ENCODE data around the gene OR6A2. TPM values are rescaled to one million over a fixed set of nuclear protein-coding genes. Genes with fewer than 3 reads are reported as not detected.

The OR6A2 gene
- total and polyA plus RNA-seq, 9 of the 15 experiments (the other 6 are each of a cell fraction or from before 2014, with no cell fraction given): 0.04 to 0.69 (median 0.35) TPM; not detected in 2

DNA sequence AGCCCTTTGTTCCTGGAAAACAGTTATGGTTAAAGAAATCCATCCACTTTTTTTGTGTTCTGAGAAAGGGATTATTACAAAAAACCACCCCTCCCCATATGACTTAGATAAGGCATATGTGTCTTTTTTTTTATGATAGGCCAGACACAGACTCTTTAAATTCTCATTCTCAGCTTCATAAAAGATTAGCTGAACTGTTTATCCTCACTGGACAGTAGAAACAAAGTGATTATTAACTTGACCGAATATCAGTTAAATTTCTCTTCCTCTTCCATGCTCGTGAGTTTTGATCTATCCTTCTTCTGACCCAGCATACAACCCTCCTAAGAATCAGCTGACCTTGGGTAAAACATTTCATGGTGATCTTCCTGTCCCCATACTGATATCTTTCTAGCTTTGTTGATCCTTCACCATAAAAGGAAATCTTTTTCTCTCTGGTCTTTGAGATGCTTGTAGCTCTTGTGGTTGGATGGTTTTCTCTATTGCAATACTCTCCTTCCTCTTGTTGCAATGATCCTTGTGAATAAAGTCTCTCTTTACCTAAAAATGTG lies 53.9 kb downstream of the OR6A2 start (continued):
- peak; percentile 34; the same call in 1 of the 2 replicates for TF ChIP-seq MYC (IDR thresholded peaks at IDR 0.05; ENCODE audit: low read depth, low read length)
- TF ChIP-seq MYC (CRISPR knock-in tag; IDR thresholded peaks at IDR 0.05; ENCODE audit: borderline replicate concordance, low read depth): no peak
- TF ChIP-seq HNRNPUL1 (IDR thresholded peaks at IDR 0.05; ENCODE audit: low read length): no peak
- no peak for TF ChIP-seq NFIC (IDR thresholded peaks at IDR 0.05)
- TF ChIP-seq CREBBP (IDR thresholded peaks at IDR 0.05; ENCODE audit: low read depth, low read length): no peak
- peak; percentile 56 for TF ChIP-seq CHD4 (IDR thresholded peaks at IDR 0.05; ENCODE audit: insufficient read depth, insufficient replicate concordance, low read depth, low read length, poor library complexity, severe bottlenecking)
- TF ChIP-seq STAT5A (IDR thresholded peaks at IDR 0.05; ENCODE audit: borderline replicate concordance, low read length): peak; percentile 21; the same call in 1 of the 2 replicates
- TF ChIP-seq ELF1 (tag; IDR thresholded peaks at IDR 0.05): no peak
- 0 out of 2 replicates have a peak, but pooled peaks have one; percentile 27 for TF ChIP-seq EP400 (IDR thresholded peaks at IDR 0.05)
- TF ChIP-seq ZBED1 (IDR thresholded peaks at IDR 0.05): no peak
- TF ChIP-seq HCFC1 (IDR thresholded peaks at IDR 0.05; ENCODE audit: low read depth, low read length): no peak
- TF ChIP-seq, protein P1, sequence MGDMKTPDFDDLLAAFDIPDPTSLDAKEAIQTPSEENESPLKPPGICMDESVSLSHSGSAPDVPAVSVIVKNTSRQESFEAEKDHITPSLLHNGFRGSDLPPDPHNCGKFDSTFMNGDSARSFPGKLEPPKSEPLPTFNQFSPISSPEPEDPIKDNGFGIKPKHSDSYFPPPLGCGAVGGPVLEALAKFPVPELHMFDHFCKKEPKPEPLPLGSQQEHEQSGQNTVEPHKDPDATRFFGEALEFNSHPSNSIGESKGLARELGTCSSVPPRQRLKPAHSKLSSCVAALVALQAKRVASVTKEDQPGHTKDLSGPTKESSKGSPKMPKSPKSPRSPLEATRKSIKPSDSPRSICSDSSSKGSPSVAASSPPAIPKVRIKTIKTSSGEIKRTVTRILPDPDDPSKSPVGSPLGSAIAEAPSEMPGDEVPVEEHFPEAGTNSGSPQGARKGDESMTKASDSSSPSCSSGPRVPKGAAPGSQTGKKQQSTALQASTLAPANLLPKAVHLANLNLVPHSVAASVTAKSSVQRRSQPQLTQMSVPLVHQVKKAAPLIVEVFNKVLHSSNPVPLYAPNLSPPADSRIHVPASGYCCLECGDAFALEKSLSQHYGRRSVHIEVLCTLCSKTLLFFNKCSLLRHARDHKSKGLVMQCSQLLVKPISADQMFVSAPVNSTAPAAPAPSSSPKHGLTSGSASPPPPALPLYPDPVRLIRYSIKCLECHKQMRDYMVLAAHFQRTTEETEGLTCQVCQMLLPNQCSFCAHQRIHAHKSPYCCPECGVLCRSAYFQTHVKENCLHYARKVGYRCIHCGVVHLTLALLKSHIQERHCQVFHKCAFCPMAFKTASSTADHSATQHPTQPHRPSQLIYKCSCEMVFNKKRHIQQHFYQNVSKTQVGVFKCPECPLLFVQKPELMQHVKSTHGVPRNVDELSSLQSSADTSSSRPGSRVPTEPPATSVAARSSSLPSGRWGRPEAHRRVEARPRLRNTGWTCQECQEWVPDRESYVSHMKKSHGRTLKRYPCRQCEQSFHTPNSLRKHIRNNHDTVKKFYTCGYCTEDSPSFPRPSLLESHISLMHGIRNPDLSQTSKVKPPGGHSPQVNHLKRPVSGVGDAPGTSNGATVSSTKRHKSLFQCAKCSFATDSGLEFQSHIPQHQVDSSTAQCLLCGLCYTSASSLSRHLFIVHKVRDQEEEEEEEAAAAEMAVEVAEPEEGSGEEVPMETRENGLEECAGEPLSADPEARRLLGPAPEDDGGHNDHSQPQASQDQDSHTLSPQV (IDR thresholded peaks at IDR 0.05): no peak; the same call in 1 of the 2 replicates
- no peak for TF ChIP-seq HMGXB4 (CRISPR knock-in tag; IDR thresholded peaks at IDR 0.05)
- TF ChIP-seq EHMT2 (IDR thresholded peaks at IDR 0.05): peak; percentile 52; the same call in 1 of the 2 replicates
- TF ChIP-seq ILF3 (IDR thresholded peaks at IDR 0.05; ENCODE audit: borderline replicate concordance): no peak
- no peak for TF ChIP-seq ZNF311 (CRISPR knock-in tag; IDR thresholded peaks at IDR 0.05)
- TF ChIP-seq E2F3 (CRISPR knock-in tag; IDR thresholded peaks at IDR 0.05): no peak
- TF ChIP-seq ZEB2 (IDR thresholded peaks at IDR 0.05): 0 out of 2 replicates have a peak, but pooled peaks have one; percentile 8
- TF ChIP-seq ZNF785 (CRISPR knock-in tag; IDR thresholded peaks at IDR 0.05): no peak
- peak; percentile 75 for TF ChIP-seq ESRRA (IDR thresholded peaks at IDR 0.05; ENCODE audit: borderline replicate concordance, low read depth)
- TF ChIP-seq, protein P2, sequence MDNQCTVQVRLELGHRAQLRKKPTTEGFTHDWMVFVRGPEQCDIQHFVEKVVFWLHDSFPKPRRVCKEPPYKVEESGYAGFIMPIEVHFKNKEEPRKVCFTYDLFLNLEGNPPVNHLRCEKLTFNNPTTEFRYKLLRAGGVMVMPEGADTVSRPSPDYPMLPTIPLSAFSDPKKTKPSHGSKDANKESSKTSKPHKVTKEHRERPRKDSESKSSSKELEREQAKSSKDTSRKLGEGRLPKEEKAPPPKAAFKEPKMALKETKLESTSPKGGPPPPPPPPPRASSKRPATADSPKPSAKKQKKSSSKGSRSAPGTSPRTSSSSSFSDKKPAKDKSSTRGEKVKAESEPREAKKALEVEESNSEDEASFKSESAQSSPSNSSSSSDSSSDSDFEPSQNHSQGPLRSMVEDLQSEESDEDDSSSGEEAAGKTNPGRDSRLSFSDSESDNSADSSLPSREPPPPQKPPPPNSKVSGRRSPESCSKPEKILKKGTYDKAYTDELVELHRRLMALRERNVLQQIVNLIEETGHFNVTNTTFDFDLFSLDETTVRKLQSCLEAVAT (IDR thresholded peaks at IDR 0.05): 0 out of 4 replicates have a peak, but pooled peaks of 1 of the 2 experiments have one; percentile 34
